HCT116 (cell line): ENCODE measurements around the gene STRIP1. TPM values are rescaled to one million over a fixed set of nuclear protein-coding genes. Genes with fewer than 3 reads are reported as not detected.

Experiments used
- ATAC-seq: fragments of 200-7000 bp; cut with Tn5 transposase; 2 replicates; pipeline ENCODE4 v1.9.1; 2020; ENCODE audit warnings: mild to moderate bottlenecking, moderate library complexity
- BruUV-seq: library from RNA; stranded (reverse); fragments of 400-500 nt; replicated peaks from 2 replicates; lab custom pipeline; 2021; lab: Mats Ljungman, UMichigan
- CTCF ChIA-PET: fragments of 300-600 bp; sonication (Branson Sonifier 250); formaldehyde crosslinking; loops from one replicate; lab custom pipeline; 2021; ENCODE audit warnings: antibody characterized with exemption; lab: Charles Lee
- POLR2A ChIA-PET: fragments of 300-600, 350-600 bp; sonication (Branson Sonifier 250); formaldehyde crosslinking; loops from one replicate; lab custom pipeline; 2021; ENCODE audit warnings: antibody characterized with exemption; lab: Charles Lee
- RAD21 ChIA-PET, 2 experiments: fragments of 300-600 bp; sonication (Branson Sonifier 250); formaldehyde crosslinking; loops; one replicate each; lab custom pipeline; 2023; ENCODE audit warnings: low total read pairs in 2 of 2; ENCODE audit not compliant: uncharacterized antibody in 2 of 2, unreplicated experiment in 2 of 2, low non-redundant PET in 1 of 2; lab: Charles Lee
- DNase-seq: peaks from one replicate; pipeline ENCODE4 v3.0.0-alpha.2; 2010; ENCODE audit warnings: low read depth, low spot score
- H2AFZ ChIP-seq: fragments of 200-600 bp; shearing (Covaris generic), sonication (generic); 2 replicates; pipeline ENCODE4 v1.6.1; 2017; ENCODE audit warnings: low read depth, mixed run types, mixed read lengths, antibody characterized with exemption, low read length; ENCODE audit not compliant: poor library complexity, severe bottlenecking
- H3K27ac ChIP-seq: 2 replicates; pipeline ENCODE4 v1.5.1; 2012; ENCODE audit warnings: low read depth, low read length
- H3K27me3 ChIP-seq: fragments of 200-600 bp; sonication (generic); 2 replicates; pipeline ENCODE4 v1.6.1; 2016; ENCODE audit warnings: mixed run types, low read length, mixed read lengths; ENCODE audit not compliant: insufficient read depth
- H3K36me3 ChIP-seq, 2 experiments: fragments of 200-500 bp in 1 of 2; fragments of 200-600 bp in 1 of 2; sonication (Bioruptor generic) in 1 of 2; sonication (generic) in 1 of 2; 2 replicates each; pipeline versions ENCODE4 v1.5.1 to v1.6.1; 2014 to 2016; ENCODE audit warnings: low read length in 2 of 2, inconsistent platforms in 1 of 2, mixed read lengths in 1 of 2, mixed run types in 1 of 2; ENCODE audit not compliant: insufficient read depth in 2 of 2, control insufficient read depth in 1 of 2
- H3K4me1 ChIP-seq, 2 experiments: fragments of 200-600 bp in 1 of 2; sonication (generic) in 1 of 2; 2 replicates each; pipeline versions ENCODE4 v1.5.1 to v1.6.1; 2012 to 2017; ENCODE audit warnings: low read length in 2 of 2, inconsistent platforms in 1 of 2, mild to moderate bottlenecking in 1 of 2, mixed read lengths in 1 of 2, mixed run types in 1 of 2, moderate library complexity in 1 of 2; ENCODE audit not compliant: insufficient read depth in 2 of 2, control insufficient read depth in 1 of 2
- H3K4me2 ChIP-seq: fragments of 200-600 bp; sonication (generic); 2 replicates; pipeline ENCODE4 v1.6.1; 2017; ENCODE audit warnings: mixed run types, low read length, mixed read lengths
- H3K4me3 ChIP-seq, 2 experiments: fragments of 200-600 bp in 1 of 2; sonication (generic) in 1 of 2; replicated peaks in 1 of 2; 2 replicates each; pipeline ENCODE4 v1.5.1; 2011 to 2016; ENCODE audit warnings: low read length in 2 of 2, control low read depth in 1 of 2, low read depth in 1 of 2, mild to moderate bottlenecking in 1 of 2, mixed read lengths in 1 of 2, mixed run types in 1 of 2
- H3K79me2 ChIP-seq: fragments of 200-600 bp; sonication (generic); 2 replicates; pipeline ENCODE4 v1.6.1; 2017; ENCODE audit warnings: mild to moderate bottlenecking, mixed run types, low read length, moderate library complexity, mixed read lengths; ENCODE audit not compliant: insufficient read depth
- H3K9ac ChIP-seq: fragments of 200-600 bp; sonication (generic); 2 replicates; pipeline ENCODE4 v1.6.1; 2016; ENCODE audit warnings: low read length, mixed read lengths
- H3K9me2 ChIP-seq: fragments of 200-600 bp; sonication (generic), shearing (Covaris generic); 2 replicates; pipeline ENCODE4 v1.6.1; 2017; ENCODE audit warnings: mixed run types, mild to moderate bottlenecking, moderate library complexity; ENCODE audit not compliant: insufficient read depth
- H3K9me3 ChIP-seq, 2 experiments: fragments of 200-500 bp in 1 of 2; fragments of 200-600 bp in 1 of 2; sonication (Bioruptor generic) in 1 of 2; sonication (generic) in 1 of 2; 2 replicates each; pipeline ENCODE4 v1.6.1; 2014 to 2017; ENCODE audit warnings: low read length in 2 of 2, mixed read lengths in 2 of 2, inconsistent platforms in 1 of 2, low read depth in 1 of 2, mild to moderate bottlenecking in 1 of 2, mixed run types in 1 of 2, moderate library complexity in 1 of 2; ENCODE audit not compliant: control insufficient read depth in 1 of 2, insufficient read depth in 1 of 2
- H4K20me1 ChIP-seq: fragments of 200-600 bp; sonication (generic), shearing (Covaris generic); 2 replicates; pipeline ENCODE4 v1.6.1; 2017; ENCODE audit warnings: mixed run types, mild to moderate bottlenecking, moderate library complexity; ENCODE audit not compliant: insufficient read depth
- CBX3 ChIP-seq: IDR thresholded peaks from 2 replicates; pipeline ENCODE4 v1.6.1; 2012; ENCODE audit warnings: low read depth
- CEBPB ChIP-seq: IDR thresholded peaks from 2 replicates; pipeline ENCODE4 v1.6.1; 2012; ENCODE audit warnings: low read depth
- EGR1 ChIP-seq: IDR thresholded peaks from 2 replicates; pipeline ENCODE4 v1.6.1; 2012; ENCODE audit warnings: low read depth
- ELF1 ChIP-seq: IDR thresholded peaks from 2 replicates; pipeline ENCODE4 v1.6.1; 2012; ENCODE audit warnings: low read depth, borderline replicate concordance
- EZH2 ChIP-seq: fragments of 200-600 bp; sonication (generic); IDR thresholded peaks from 2 replicates; pipeline ENCODE4 v1.6.1; 2017; ENCODE audit warnings: antibody characterized with exemption, mixed run types
- EZH2phosphoT487 ChIP-seq: fragments of 200-600 bp; IDR thresholded peaks from 2 replicates; pipeline ENCODE4 v1.6.1; 2018; ENCODE audit warnings: antibody characterized with exemption, borderline replicate concordance
- FOSL1 ChIP-seq: IDR thresholded peaks from 2 replicates; pipeline ENCODE4 v1.6.1; 2012; ENCODE audit warnings: low read depth
- POLR2A ChIP-seq: IDR thresholded peaks from 2 replicates; pipeline ENCODE4 v1.7.0; 2011; ENCODE audit warnings: borderline replicate concordance; ENCODE audit not compliant: insufficient read depth, insufficient read length; ENCODE audit errors: extremely low read depth
- RAD21 ChIP-seq: IDR thresholded peaks from 2 replicates; pipeline ENCODE4 v1.6.1; 2012; ENCODE audit warnings: low read depth, mild to moderate bottlenecking
- SIN3A ChIP-seq: IDR thresholded peaks from 2 replicates; pipeline ENCODE4 v1.6.1; 2012; ENCODE audit warnings: low read depth
- SP1 ChIP-seq: IDR thresholded peaks from 2 replicates; pipeline ENCODE4 v1.6.1; 2012; ENCODE audit warnings: low read depth
- SRF ChIP-seq: IDR thresholded peaks from 2 replicates; pipeline ENCODE4 v1.6.1; 2012; ENCODE audit warnings: low read depth
- TCF7L2 ChIP-seq: IDR thresholded peaks from 2 replicates; pipeline ENCODE4 v1.7.0; 2011; ENCODE audit warnings: borderline replicate concordance, inconsistent platforms; ENCODE audit not compliant: insufficient read depth, insufficient read length; ENCODE audit errors: extremely low read depth
- YY1 ChIP-seq: IDR thresholded peaks from 2 replicates; pipeline ENCODE4 v1.6.1; 2011; ENCODE audit warnings: low read length, low read depth, moderate library complexity, mild to moderate bottlenecking; ENCODE audit not compliant: insufficient replicate concordance; ENCODE audit errors: extremely low read depth
- ZBTB33 ChIP-seq: IDR thresholded peaks from 2 replicates; pipeline ENCODE4 v1.6.1; 2011; ENCODE audit warnings: mild to moderate bottlenecking, low read length, moderate library complexity; ENCODE audit not compliant: insufficient replicate concordance; ENCODE audit errors: extremely low read depth
- ZFX ChIP-seq: fragments of 450-650 bp; IDR thresholded peaks from 2 replicates; pipeline ENCODE4 v1.6.1; 2017
- intact Hi-C: fragments of 100-400 bp; cut with micrococcal nuclease; formaldehyde crosslinking; loops from 2 replicates; pipeline ENCODE4 v1.10.0; 2022
- total RNA-seq: library from RNA; stranded (reverse); gene quantifications from one replicate; pipeline ENCODE4 v1.2.1, GENCODE V29; 2021; ENCODE audit not compliant: unreplicated experiment
- TF ChIP-seq, protein P1 (sequence below), 3 experiments: fragments of 200-600 bp in 1 of 3; sonication (generic) in 1 of 3; IDR thresholded peaks in 2 of 3; conservative IDR thresholded peaks in 1 of 3; 2 replicates each; pipeline ENCODE4 v1.5.1; 2012 to 2017; ENCODE audit warnings: low read depth in 2 of 3, low read length in 2 of 3, antibody characterized with exemption in 1 of 3, borderline replicate concordance in 1 of 3, control low read depth in 1 of 3, mild to moderate bottlenecking in 1 of 3, mixed read lengths in 1 of 3, mixed run types in 1 of 3, moderate library complexity in 1 of 3; ENCODE audit not compliant: insufficient read depth in 1 of 3
- TF ChIP-seq, protein P2 (sequence below): IDR thresholded peaks from 2 replicates; pipeline ENCODE4 v1.6.1; 2012; ENCODE audit warnings: low read depth

The STRIP1 gene
- total RNA-seq, 1 experiment from 2014 or later: 33.5 TPM

DNA sequence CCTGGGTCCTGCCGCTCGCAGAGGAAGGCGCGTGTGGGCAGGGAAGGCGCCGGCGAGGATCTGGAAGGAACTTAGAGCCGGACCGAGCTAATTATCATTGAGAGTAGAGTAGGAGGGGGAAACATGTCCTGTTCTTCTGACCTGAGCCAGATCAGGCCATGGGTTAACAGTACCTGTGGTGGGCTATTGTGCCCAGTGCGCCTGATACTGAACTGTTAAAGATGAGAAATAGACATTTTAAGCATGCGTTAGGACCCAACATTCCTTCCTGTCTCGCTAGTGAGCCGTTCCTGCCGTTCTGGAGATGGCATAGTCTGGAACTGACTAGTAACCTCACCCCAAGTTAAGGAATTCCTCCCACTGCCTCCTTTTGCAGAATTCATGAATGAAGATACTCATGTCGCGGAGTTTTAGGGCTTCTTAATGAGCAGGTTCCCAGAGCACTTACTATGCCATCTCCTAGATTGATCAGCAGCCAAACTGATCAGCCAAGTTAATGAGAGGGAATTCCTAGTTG lies 870 bp downstream of the STRIP1 start:
- no TSS peak for BruUV-seq
- ChIA-PET CTCF (interaction anchor here (0.8 to 1.4 kb wide), 6 partner anchors 19 to 461 kb away, joined by 3 to 7 read pairs (median 6); partner anchors contain the start of gene AHCYL1), RAD21 (no interaction called here), POLR2A (interaction anchor here (1.0 to 1.6 kb wide), 3 partner anchors 10 to 51 kb away, joined by 3 to 4 read pairs (median 3); partner anchors contain the start of gene AHCYL1)
- Histone ChIP-seq H3K79me2 (peaks cover 30% of the 10 kb centered on the region), H3K9ac (peak overlapping the region; percentile 91), H3K4me3 (peak overlapping the region; percentile 88 to 89), H3K4me2 (peak overlapping the region; percentile 77), H2AFZ (no peak overlapping the region), H3K9me2 (no peaks in the 10 kb centered on the region), H3K36me3 (peaks cover 15 to 19% of the 10 kb centered on the region in 2 experiments; a peak in 3 of 4 replicates), H3K27ac (peak overlapping the region; percentile 71), H3K9me3 (no peaks in the 10 kb centered on the region), H3K4me1 (peaks cover 3 to 14% of the 10 kb centered on the region in 2 experiments; a peak in 3 of 4 replicates), H3K27me3 (no peaks in the 10 kb centered on the region), H4K20me1 (no peaks in the 10 kb centered on the region)
- intact Hi-C loops: no loop called here
- DNase-seq (no peak), ATAC-seq (peak; percentile 46)
- TF ChIP-seq SP1 (no peak), ZFX (no peak), FOSL1 (no peak), SIN3A (no peak), EGR1 (no peak), TCF7L2 (no peak), ELF1 (no peak), RAD21 (no peak), YY1 (no peak), ZBTB33 (no peak), POLR2A (no peak), SRF (no peak), CBX3 (no peak), CEBPB (no peak), EZH2 (no peak), EZH2phosphoT487 (no peak)
- TF ChIP-seq, protein P1, sequence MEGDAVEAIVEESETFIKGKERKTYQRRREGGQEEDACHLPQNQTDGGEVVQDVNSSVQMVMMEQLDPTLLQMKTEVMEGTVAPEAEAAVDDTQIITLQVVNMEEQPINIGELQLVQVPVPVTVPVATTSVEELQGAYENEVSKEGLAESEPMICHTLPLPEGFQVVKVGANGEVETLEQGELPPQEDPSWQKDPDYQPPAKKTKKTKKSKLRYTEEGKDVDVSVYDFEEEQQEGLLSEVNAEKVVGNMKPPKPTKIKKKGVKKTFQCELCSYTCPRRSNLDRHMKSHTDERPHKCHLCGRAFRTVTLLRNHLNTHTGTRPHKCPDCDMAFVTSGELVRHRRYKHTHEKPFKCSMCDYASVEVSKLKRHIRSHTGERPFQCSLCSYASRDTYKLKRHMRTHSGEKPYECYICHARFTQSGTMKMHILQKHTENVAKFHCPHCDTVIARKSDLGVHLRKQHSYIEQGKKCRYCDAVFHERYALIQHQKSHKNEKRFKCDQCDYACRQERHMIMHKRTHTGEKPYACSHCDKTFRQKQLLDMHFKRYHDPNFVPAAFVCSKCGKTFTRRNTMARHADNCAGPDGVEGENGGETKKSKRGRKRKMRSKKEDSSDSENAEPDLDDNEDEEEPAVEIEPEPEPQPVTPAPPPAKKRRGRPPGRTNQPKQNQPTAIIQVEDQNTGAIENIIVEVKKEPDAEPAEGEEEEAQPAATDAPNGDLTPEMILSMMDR (IDR thresholded peaks at IDR 0.05 in 2 of 3, conservative IDR thresholded peaks at IDR 0.05 in 1 of 3; ENCODE audit: borderline replicate concordance in 1 of 3, insufficient read depth in 1 of 3, low read depth in 2 of 3, low read length in 2 of 3): no peak
- TF ChIP-seq, protein P2, sequence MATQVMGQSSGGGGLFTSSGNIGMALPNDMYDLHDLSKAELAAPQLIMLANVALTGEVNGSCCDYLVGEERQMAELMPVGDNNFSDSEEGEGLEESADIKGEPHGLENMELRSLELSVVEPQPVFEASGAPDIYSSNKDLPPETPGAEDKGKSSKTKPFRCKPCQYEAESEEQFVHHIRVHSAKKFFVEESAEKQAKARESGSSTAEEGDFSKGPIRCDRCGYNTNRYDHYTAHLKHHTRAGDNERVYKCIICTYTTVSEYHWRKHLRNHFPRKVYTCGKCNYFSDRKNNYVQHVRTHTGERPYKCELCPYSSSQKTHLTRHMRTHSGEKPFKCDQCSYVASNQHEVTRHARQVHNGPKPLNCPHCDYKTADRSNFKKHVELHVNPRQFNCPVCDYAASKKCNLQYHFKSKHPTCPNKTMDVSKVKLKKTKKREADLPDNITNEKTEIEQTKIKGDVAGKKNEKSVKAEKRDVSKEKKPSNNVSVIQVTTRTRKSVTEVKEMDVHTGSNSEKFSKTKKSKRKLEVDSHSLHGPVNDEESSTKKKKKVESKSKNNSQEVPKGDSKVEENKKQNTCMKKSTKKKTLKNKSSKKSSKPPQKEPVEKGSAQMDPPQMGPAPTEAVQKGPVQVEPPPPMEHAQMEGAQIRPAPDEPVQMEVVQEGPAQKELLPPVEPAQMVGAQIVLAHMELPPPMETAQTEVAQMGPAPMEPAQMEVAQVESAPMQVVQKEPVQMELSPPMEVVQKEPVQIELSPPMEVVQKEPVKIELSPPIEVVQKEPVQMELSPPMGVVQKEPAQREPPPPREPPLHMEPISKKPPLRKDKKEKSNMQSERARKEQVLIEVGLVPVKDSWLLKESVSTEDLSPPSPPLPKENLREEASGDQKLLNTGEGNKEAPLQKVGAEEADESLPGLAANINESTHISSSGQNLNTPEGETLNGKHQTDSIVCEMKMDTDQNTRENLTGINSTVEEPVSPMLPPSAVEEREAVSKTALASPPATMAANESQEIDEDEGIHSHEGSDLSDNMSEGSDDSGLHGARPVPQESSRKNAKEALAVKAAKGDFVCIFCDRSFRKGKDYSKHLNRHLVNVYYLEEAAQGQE: no peak
